Prostate gland (tissue), 2 donors: Measurements from ENCODE around the gene IMMP2L. TPM values are rescaled to one million over a fixed set of nuclear protein-coding genes. Genes with fewer than 3 reads are reported as not detected.

Experiments
- DNase-seq: peaks from one replicate; pipeline ENCODE4 v3.0.0-alpha.2; 2019; ENCODE audit warnings: low spot score
- H3K27ac ChIP-seq, 2 donors: fragments of 200-600 bp; sonication (generic); 2 replicates each; pipeline ENCODE4 v1.5.1; 2017 to 2019
- H3K27me3 ChIP-seq: fragments of 200-600 bp; sonication (generic); replicated peaks from 2 replicates; pipeline ENCODE4 v1.5.1; 2019; ENCODE audit not compliant: insufficient read depth
- H3K36me3 ChIP-seq, 2 donors: fragments of 200-600 bp; sonication (generic); 1 replicate in 1 of 2; 2 replicates in 1 of 2; pipeline versions ENCODE4 v1.5.1 to v1.8.1; 2017 to 2019
- H3K4me1 ChIP-seq: fragments of 200-600 bp; sonication (generic); replicated peaks from 2 replicates; pipeline ENCODE4 v1.5.1; 2019
- H3K4me3 ChIP-seq, 2 donors: fragments of 200-600 bp; sonication (generic); 2 replicates each; pipeline ENCODE4 v1.5.1; 2017 to 2019
- H3K9me3 ChIP-seq: fragments of 200-600 bp; sonication (generic); 2 replicates; pipeline ENCODE4 v1.5.1; 2017
- POLR2A ChIP-seq: fragments of 450-650 bp; IDR thresholded peaks from one replicate; pipeline ENCODE4 v1.6.1; 2016; ENCODE audit warnings: antibody characterized with exemption, mild to moderate bottlenecking
- POLR2AphosphoS5 ChIP-seq: sonication (generic); formaldehyde crosslinking; IDR thresholded peaks from one replicate; pipeline ENCODE4 v1.6.1; 2017; ENCODE audit warnings: antibody characterized with exemption
- WGBS: methylation state at CpG from one replicate; pipeline ENCODE4 v1.1.5; 2018; 5-methylcytosine and 5-hydroxymethylcytosine counted together
- intact Hi-C: fragments of 100-400 bp; cut with DNase I; formaldehyde crosslinking; loops from one replicate; pipeline ENCODE4 v1.14.2; 2022
- total RNA-seq, 2 donors: library from RNA; depleted of rRNA; stranded (reverse); fragments of >200 nt; gene quantifications; one replicate each; pipeline ENCODE4 v1.1.0, GENCODE V29; 2016
- TF ChIP-seq, protein P1 (sequence below), 4 experiments: fragments of 200-600 bp in 2 of 4; fragments of 450-650 bp in 2 of 4; sonication (generic) in 2 of 4; IDR thresholded peaks; 1 replicate in 3 of 4; 2 replicates in 1 of 4; pipeline ENCODE4 v1.5.1; 2016 to 2019; ENCODE audit warnings: antibody characterized with exemption in 4 of 4, mild to moderate bottlenecking in 2 of 4, moderate library complexity in 2 of 4

Gene IMMP2L
- total RNA-seq, 2 donors from 2014 or later: 16.9 to 20.4 TPM

DNA sequence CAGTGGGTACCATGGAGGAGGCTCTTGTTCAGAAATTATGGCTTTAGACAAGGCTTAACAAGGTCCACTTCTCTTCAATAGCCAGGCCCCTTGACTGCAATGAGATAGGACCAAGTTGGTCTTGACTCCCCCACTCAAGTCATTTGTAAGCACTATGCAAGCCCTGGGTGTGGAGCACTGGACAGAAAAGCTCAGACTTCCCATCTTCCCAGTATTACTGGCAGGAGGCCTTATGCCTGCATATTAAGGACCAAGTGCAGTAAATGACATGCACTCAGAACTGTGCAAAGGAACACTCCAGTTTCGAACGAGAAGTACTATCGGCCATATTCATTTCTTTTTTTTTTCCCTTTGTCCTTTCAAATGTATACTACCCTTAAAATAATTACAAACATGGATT, 789.7 kb downstream of the IMMP2L start:
- intact Hi-C loops: no loop called here
- Histone ChIP-seq H3K27me3 (no peaks in the 10 kb centered on the region), H3K9me3 (no peaks in the 10 kb centered on the region), H3K27ac (no peak overlapping the region), H3K4me1 (no peaks in the 10 kb centered on the region), H3K36me3 (no peaks in the 10 kb centered on the region), H3K4me3 (no peak overlapping the region)
- TF ChIP-seq POLR2A (no peak), POLR2AphosphoS5 (no peak)
- TF ChIP-seq, protein P1, sequence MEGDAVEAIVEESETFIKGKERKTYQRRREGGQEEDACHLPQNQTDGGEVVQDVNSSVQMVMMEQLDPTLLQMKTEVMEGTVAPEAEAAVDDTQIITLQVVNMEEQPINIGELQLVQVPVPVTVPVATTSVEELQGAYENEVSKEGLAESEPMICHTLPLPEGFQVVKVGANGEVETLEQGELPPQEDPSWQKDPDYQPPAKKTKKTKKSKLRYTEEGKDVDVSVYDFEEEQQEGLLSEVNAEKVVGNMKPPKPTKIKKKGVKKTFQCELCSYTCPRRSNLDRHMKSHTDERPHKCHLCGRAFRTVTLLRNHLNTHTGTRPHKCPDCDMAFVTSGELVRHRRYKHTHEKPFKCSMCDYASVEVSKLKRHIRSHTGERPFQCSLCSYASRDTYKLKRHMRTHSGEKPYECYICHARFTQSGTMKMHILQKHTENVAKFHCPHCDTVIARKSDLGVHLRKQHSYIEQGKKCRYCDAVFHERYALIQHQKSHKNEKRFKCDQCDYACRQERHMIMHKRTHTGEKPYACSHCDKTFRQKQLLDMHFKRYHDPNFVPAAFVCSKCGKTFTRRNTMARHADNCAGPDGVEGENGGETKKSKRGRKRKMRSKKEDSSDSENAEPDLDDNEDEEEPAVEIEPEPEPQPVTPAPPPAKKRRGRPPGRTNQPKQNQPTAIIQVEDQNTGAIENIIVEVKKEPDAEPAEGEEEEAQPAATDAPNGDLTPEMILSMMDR (IDR thresholded peaks at IDR 0.05): no peak
- WGBS: 93% methylated on average over 3 of the region's 3 CpGs
- no peak for DNase-seq

DNA sequence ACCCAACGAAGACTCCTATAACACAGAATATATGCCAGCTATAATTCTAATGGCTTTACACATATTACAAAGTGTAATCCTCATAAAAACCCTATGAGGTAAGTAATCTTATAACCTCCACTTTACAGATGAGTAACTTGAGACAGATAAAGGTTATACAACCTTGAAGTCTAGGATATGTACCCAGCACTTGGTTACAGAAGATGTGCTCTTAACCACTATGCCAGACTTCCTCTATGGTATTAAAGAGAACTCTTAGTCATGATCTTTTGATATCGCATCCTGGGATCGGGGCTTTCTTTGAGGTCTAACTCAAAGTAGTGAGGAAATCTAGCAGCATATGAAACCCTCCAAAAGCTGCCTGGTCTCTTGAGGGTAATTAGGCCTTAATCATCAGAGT, 790.6 kb downstream of the IMMP2L start:
- Histone ChIP-seq H3K36me3 (no peaks in the 10 kb centered on the region), H3K4me3 (no peak overlapping the region), H3K27me3 (no peaks in the 10 kb centered on the region), H3K9me3 (no peaks in the 10 kb centered on the region), H3K4me1 (no peaks in the 10 kb centered on the region), H3K27ac (no peak overlapping the region)
- no peak for TF ChIP-seq POLR2A
- TF ChIP-seq POLR2AphosphoS5: no peak
- TF ChIP-seq, protein P1 (IDR thresholded peaks at IDR 0.05): no peak
- 92% methylated on average over 3 of the region's 3 CpGs for WGBS
- DNase-seq: no peak
- intact Hi-C loops: no loop called here

DNA sequence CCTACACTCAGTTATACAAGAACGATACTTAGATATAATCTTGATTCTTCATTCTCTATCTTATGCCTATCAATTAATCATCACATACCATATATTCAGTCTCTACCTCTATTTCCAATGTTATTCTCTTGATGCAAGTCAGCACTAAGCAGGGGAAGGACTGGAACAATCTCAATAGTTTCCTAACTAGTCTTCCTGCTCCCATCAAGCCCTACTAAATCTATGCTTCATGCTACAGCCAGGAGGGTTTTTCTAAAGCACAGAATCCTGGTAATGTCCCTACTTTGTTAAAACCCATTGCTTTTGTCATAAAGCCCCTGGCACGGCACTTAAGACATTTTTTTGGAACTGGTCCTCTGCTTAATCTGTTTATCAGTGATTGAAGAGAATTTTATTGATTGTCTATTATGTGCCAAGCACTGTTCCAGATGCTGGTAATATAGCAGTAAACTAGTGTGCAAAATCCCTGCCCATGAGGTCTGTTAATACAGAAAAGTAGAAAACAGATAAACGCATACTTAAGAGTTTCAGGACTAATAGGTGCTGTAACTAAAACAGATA, 794.7 kb downstream of the IMMP2L start:
- TF ChIP-seq, protein P1 (IDR thresholded peaks at IDR 0.05): no peak
- no peak for TF ChIP-seq POLR2AphosphoS5
- no peak for TF ChIP-seq POLR2A
- no peak overlapping the region for H3K27ac ChIP-seq
- DNase-seq: no peak
- H3K36me3 ChIP-seq: no peaks in the 10 kb centered on the region
- H3K9me3 ChIP-seq: no peaks in the 10 kb centered on the region
- intact Hi-C loops: no loop called here
- H3K4me3 ChIP-seq: no peak overlapping the region
- H3K4me1 ChIP-seq: no peaks in the 10 kb centered on the region
- H3K27me3 ChIP-seq: no peaks in the 10 kb centered on the region
- WGBS: 55% methylated on average over 3 of the region's 3 CpGs

DNA sequence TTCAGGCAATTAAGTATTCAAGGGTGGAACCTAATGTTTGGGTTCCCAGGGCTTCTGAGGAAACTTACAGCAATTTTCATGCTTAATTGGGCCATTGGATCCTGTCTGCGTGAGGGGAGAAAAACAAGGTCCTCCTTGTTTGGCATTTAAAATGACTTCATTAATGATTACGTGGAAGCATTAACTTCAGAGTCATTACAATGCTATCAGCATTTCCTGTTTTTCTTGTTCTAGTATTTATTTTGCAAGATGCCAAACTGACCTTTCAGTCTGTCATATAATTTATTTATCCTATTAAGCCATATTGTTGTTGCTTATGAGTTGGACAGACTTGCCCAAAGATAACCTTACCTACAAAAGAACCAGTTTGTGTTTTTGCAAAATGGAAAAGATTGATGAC, 795.4 kb downstream of the IMMP2L start:
- Histone ChIP-seq H3K4me1 (no peaks in the 10 kb centered on the region), H3K36me3 (no peaks in the 10 kb centered on the region), H3K27ac (no peak overlapping the region), H3K4me3 (no peak overlapping the region), H3K9me3 (no peaks in the 10 kb centered on the region), H3K27me3 (no peaks in the 10 kb centered on the region)
- TF ChIP-seq POLR2AphosphoS5: peak; percentile 8
- no peak for TF ChIP-seq POLR2A
- DNase-seq: no peak
- WGBS: 47% methylated on average over 2 of the region's 2 CpGs
- intact Hi-C loops: no loop called here

DNA sequence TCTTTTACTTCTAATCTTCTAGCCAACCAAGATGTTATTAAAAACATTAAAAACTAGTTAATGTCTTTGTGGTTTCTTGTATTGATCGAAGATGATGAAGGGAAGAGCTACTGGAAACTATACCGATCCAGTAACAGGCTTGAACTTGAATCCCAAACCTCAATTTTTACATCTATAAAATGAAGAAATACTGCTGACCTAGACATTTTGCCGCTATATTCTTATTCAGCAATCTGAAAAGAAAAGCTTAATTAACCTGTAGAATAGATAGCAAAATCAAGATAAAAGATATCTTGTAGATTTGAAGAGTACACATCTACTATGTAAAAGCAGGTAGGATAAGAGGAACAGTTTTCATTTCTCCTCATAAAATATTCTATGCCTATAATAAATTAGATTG, 797.4 kb downstream of the IMMP2L start:
- Histone ChIP-seq H3K27ac (no peak overlapping the region), H3K27me3 (no peaks in the 10 kb centered on the region), H3K4me3 (no peak overlapping the region), H3K4me1 (no peaks in the 10 kb centered on the region), H3K36me3 (no peaks in the 10 kb centered on the region), H3K9me3 (no peaks in the 10 kb centered on the region)
- no peak for DNase-seq
- no peak for TF ChIP-seq POLR2A
- TF ChIP-seq POLR2AphosphoS5: no peak
- TF ChIP-seq, protein P1 (IDR thresholded peaks at IDR 0.05): no peak
- WGBS: 58% methylated on average over 3 of the region's 3 CpGs
- intact Hi-C loops: no loop called here
